Liver (tissue), 9 donors: ENCODE results near the gene ILF2. TPM values are rescaled to one million over a fixed set of nuclear protein-coding genes. Genes with fewer than 3 reads are reported as not detected.

ENCODE experiments used
- DNase-seq: peaks from one replicate; pipeline ENCODE4 v3.0.0-alpha.2; 2017; ENCODE audit warnings: low spot score
- H3K27ac ChIP-seq, 2 donors: one replicate each; pipeline ENCODE4 v1.7.0; 2013; ENCODE audit warnings: inconsistent platforms in 2 of 2, low read length in 2 of 2, control low read depth in 1 of 2, low read depth in 1 of 2, mild to moderate bottlenecking in 1 of 2
- H3K27me3 ChIP-seq, 4 donors: one replicate each; pipeline versions ENCODE4 v1.6.1 to v1.7.0; 2013; ENCODE audit warnings: low read length in 3 of 4, inconsistent platforms in 1 of 4, mild to moderate bottlenecking in 1 of 4, moderate library complexity in 1 of 4; ENCODE audit not compliant: control insufficient read depth in 4 of 4, insufficient read depth in 4 of 4
- H3K36me3 ChIP-seq, 4 donors: one replicate each; pipeline versions ENCODE4 v1.6.1 to v1.7.0; 2013; ENCODE audit warnings: low read length in 3 of 4, mild to moderate bottlenecking in 3 of 4, low read depth in 1 of 4, moderate library complexity in 1 of 4; ENCODE audit not compliant: control insufficient read depth in 4 of 4, insufficient read depth in 3 of 4
- H3K4me1 ChIP-seq, 4 donors: one replicate each; pipeline versions ENCODE4 v1.6.1 to v1.7.0; 2013; ENCODE audit warnings: low read length in 3 of 4, mild to moderate bottlenecking in 3 of 4, moderate library complexity in 1 of 4; ENCODE audit not compliant: control insufficient read depth in 4 of 4, insufficient read depth in 4 of 4
- H3K4me3 ChIP-seq, 3 donors: one replicate each; pipeline versions ENCODE4 v1.6.1 to v1.7.0; 2013; ENCODE audit warnings: low read length in 3 of 3, control low read depth in 1 of 3, low read depth in 1 of 3, mild to moderate bottlenecking in 1 of 3
- H3K9ac ChIP-seq, 2 donors: one replicate each; pipeline ENCODE4 v1.7.0; 2013; ENCODE audit warnings: low read length in 2 of 2, mild to moderate bottlenecking in 2 of 2, moderate library complexity in 2 of 2, control low read depth in 1 of 2, low read depth in 1 of 2
- H3K9me3 ChIP-seq, 4 donors: one replicate each; pipeline versions ENCODE4 v1.6.1 to v1.7.0; 2013; ENCODE audit warnings: low read length in 3 of 4; ENCODE audit not compliant: control insufficient read depth in 4 of 4
- EGR1 ChIP-seq, 2 donors: IDR thresholded peaks; 2 replicates each; pipeline ENCODE4 v1.6.1; 2016 to 2018; ENCODE audit warnings: antibody characterized with exemption in 2 of 2, low read depth in 2 of 2
- FOXA2 ChIP-seq: IDR thresholded peaks from 2 replicates; pipeline ENCODE4 v1.6.1; 2016; ENCODE audit warnings: antibody characterized with exemption
- GABPA ChIP-seq, 2 donors: IDR thresholded peaks in 1 of 2; conservative IDR thresholded peaks in 1 of 2; 2 replicates each; pipeline ENCODE4 v1.6.1; 2016; ENCODE audit warnings: antibody characterized with exemption in 2 of 2, mild to moderate bottlenecking in 1 of 2, moderate library complexity in 1 of 2
- HNF4A ChIP-seq, 2 donors: conservative IDR thresholded peaks; 2 replicates each; pipeline ENCODE4 v1.6.1; 2016; ENCODE audit warnings: antibody characterized with exemption in 2 of 2, mild to moderate bottlenecking in 2 of 2
- HNF4G ChIP-seq: IDR thresholded peaks from 2 replicates; pipeline ENCODE4 v1.6.1; 2016; ENCODE audit warnings: antibody characterized with exemption
- JUND ChIP-seq, 2 donors: IDR thresholded peaks; 2 replicates each; pipeline ENCODE4 v1.6.1; 2016; ENCODE audit warnings: antibody characterized with exemption in 2 of 2
- NR2F2 ChIP-seq: IDR thresholded peaks from 2 replicates; pipeline ENCODE4 v1.6.1; 2016; ENCODE audit warnings: antibody characterized with exemption
- RAD21 ChIP-seq, 2 donors: IDR thresholded peaks; 2 replicates each; pipeline ENCODE4 v1.6.1; 2016; ENCODE audit warnings: antibody characterized with exemption in 2 of 2, mild to moderate bottlenecking in 2 of 2
- RXRA ChIP-seq, 2 donors: IDR thresholded peaks; 2 replicates each; pipeline ENCODE4 v1.6.1; 2017 to 2018; ENCODE audit warnings: antibody characterized with exemption in 2 of 2, mild to moderate bottlenecking in 1 of 2
- SP1 ChIP-seq: IDR thresholded peaks from 2 replicates; pipeline ENCODE4 v1.6.1; 2018; ENCODE audit warnings: antibody characterized with exemption, mild to moderate bottlenecking
- TAF1 ChIP-seq: conservative IDR thresholded peaks from 2 replicates; pipeline ENCODE4 v1.6.1; 2016; ENCODE audit warnings: antibody characterized with exemption, mild to moderate bottlenecking
- YY1 ChIP-seq: IDR thresholded peaks from 2 replicates; pipeline ENCODE4 v1.6.1; 2016; ENCODE audit warnings: antibody characterized with exemption, mild to moderate bottlenecking
- WGBS: extraction: QIAGEN DNeasy Blood & Tissue Kit; methylation state at CpG from one replicate; pipeline ENCODE4 v1.1.7; 2013; 5-methylcytosine and 5-hydroxymethylcytosine counted together
- polyA plus RNA-seq, 2 donors: library from polyadenylated mRNA; stranded (reverse) in 1 of 2; unstranded in 1 of 2; fragments of 200-250 nt in 1 of 2; fragments of >200 nt in 1 of 2; fragmentation: Nextera tagmentation in 1 of 2; extraction: Ambion mirVana in 1 of 2; gene quantifications; one replicate each; pipeline versions ENCODE4 v1.2.1 to v1.2.3, GENCODE V29; 2013 to 2015
- total RNA-seq, 2 donors: library from RNA; depleted of rRNA; stranded (reverse); fragments of >200 nt; gene quantifications; one replicate each; pipeline ENCODE4 v1.2.3, GENCODE V29; 2014
- TF ChIP-seq, protein P1 (sequence below): fragments of 150-350 bp; IDR thresholded peaks from 2 replicates; pipeline ENCODE4 v1.5.1; 2017; ENCODE audit warnings: improper control_type of control experiment, low read depth, low read length; ENCODE audit not compliant: missing input control
- TF ChIP-seq, protein P2 (sequence below): IDR thresholded peaks from 2 replicates; pipeline ENCODE4 v1.6.1; 2016; ENCODE audit warnings: antibody characterized with exemption
- TF ChIP-seq, protein P3 (sequence below): IDR thresholded peaks from 2 replicates; pipeline ENCODE4 v1.6.1; 2016; ENCODE audit warnings: antibody characterized with exemption, mild to moderate bottlenecking
- TF ChIP-seq, protein P4 (sequence below): IDR thresholded peaks from 2 replicates; pipeline ENCODE4 v1.6.1; 2016; ENCODE audit warnings: antibody characterized with exemption
- TF ChIP-seq, protein P5 (sequence below): IDR thresholded peaks from 2 replicates; pipeline ENCODE4 v1.6.1; 2016; ENCODE audit warnings: antibody characterized with exemption
- donor health status: healthy.
- donor health status: healthy.
- donor health status: healthy.
- donor health status: healthy.
- donor health status: healthy.

Gene ILF2
- total and polyA plus RNA-seq, 4 donors: 28.7 to 84.2 (median 51.5) TPM

DNA sequence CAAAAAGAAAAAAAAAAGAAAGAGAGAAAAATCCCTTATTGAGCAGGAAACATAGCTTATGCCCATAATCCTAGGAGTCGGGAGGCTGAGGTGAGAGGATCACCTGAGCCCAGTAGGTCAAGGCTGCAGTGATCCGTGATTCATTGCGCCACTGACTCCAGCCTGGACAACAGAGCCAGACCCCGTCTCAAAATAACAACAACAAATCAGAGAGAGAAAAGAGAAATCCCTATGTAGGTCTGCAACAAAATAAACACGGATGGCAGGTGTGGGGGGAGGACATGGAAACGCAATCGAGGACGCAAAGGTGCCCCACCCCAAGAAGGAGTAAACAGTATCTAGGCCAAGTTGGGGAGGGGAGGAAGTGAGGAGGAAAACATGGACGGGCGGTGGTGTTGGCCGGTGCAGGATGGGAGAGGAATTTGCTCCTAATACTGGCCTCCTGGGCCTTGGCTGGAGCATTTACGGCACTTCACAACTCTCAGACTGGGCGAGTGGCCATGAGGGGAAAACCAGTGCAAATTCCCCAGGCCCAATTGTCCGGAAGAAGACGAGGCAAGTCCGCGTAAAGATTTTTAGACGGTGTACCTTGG, 37.5 kb downstream of the ILF2 start:
- H3K36me3 ChIP-seq: peaks cover 7 to 19% (median 16%) of the 10 kb centered on the region in 4 donors
- DNase-seq: no peak
- H3K9ac ChIP-seq: peak overlapping the region in 1 of 2 donors; percentile 26
- no peak overlapping the region for H3K4me3 ChIP-seq
- H3K9me3 ChIP-seq: no peaks in the 10 kb centered on the region
- H3K27ac ChIP-seq: peak overlapping the region; percentile 98 to 99
- H3K4me1 ChIP-seq: peaks cover 13 to 30% (median 18%) of the 10 kb centered on the region in 4 donors
- H3K27me3 ChIP-seq: no peaks in the 10 kb centered on the region
- 51% methylated on average over 18 of the region's 18 CpGs for WGBS
- TF ChIP-seq NR2F2 (no peak), GABPA (IDR thresholded peaks at IDR 0.05 in 1 of 2, conservative IDR thresholded peaks at IDR 0.05 in 1 of 2) (no peak), JUND (IDR thresholded peaks at IDR 0.05) (no peak), HNF4A (conservative IDR thresholded peaks at IDR 0.05) (no peak), FOXA2 (no peak), EGR1 (IDR thresholded peaks at IDR 0.05; ENCODE audit: low read depth in 2 of 2) (no peak), RXRA (IDR thresholded peaks at IDR 0.05) (no peak), HNF4G (no peak), YY1 (no peak), RAD21 (IDR thresholded peaks at IDR 0.05) (no peak), SP1 (no peak), TAF1 (no peak)
- TF ChIP-seq, protein P1, sequence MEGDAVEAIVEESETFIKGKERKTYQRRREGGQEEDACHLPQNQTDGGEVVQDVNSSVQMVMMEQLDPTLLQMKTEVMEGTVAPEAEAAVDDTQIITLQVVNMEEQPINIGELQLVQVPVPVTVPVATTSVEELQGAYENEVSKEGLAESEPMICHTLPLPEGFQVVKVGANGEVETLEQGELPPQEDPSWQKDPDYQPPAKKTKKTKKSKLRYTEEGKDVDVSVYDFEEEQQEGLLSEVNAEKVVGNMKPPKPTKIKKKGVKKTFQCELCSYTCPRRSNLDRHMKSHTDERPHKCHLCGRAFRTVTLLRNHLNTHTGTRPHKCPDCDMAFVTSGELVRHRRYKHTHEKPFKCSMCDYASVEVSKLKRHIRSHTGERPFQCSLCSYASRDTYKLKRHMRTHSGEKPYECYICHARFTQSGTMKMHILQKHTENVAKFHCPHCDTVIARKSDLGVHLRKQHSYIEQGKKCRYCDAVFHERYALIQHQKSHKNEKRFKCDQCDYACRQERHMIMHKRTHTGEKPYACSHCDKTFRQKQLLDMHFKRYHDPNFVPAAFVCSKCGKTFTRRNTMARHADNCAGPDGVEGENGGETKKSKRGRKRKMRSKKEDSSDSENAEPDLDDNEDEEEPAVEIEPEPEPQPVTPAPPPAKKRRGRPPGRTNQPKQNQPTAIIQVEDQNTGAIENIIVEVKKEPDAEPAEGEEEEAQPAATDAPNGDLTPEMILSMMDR: no peak
- TF ChIP-seq, protein P2, sequence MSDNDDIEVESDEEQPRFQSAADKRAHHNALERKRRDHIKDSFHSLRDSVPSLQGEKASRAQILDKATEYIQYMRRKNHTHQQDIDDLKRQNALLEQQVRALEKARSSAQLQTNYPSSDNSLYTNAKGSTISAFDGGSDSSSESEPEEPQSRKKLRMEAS: no peak
- TF ChIP-seq, protein P3, sequence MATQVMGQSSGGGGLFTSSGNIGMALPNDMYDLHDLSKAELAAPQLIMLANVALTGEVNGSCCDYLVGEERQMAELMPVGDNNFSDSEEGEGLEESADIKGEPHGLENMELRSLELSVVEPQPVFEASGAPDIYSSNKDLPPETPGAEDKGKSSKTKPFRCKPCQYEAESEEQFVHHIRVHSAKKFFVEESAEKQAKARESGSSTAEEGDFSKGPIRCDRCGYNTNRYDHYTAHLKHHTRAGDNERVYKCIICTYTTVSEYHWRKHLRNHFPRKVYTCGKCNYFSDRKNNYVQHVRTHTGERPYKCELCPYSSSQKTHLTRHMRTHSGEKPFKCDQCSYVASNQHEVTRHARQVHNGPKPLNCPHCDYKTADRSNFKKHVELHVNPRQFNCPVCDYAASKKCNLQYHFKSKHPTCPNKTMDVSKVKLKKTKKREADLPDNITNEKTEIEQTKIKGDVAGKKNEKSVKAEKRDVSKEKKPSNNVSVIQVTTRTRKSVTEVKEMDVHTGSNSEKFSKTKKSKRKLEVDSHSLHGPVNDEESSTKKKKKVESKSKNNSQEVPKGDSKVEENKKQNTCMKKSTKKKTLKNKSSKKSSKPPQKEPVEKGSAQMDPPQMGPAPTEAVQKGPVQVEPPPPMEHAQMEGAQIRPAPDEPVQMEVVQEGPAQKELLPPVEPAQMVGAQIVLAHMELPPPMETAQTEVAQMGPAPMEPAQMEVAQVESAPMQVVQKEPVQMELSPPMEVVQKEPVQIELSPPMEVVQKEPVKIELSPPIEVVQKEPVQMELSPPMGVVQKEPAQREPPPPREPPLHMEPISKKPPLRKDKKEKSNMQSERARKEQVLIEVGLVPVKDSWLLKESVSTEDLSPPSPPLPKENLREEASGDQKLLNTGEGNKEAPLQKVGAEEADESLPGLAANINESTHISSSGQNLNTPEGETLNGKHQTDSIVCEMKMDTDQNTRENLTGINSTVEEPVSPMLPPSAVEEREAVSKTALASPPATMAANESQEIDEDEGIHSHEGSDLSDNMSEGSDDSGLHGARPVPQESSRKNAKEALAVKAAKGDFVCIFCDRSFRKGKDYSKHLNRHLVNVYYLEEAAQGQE: no peak
- TF ChIP-seq, protein P4, sequence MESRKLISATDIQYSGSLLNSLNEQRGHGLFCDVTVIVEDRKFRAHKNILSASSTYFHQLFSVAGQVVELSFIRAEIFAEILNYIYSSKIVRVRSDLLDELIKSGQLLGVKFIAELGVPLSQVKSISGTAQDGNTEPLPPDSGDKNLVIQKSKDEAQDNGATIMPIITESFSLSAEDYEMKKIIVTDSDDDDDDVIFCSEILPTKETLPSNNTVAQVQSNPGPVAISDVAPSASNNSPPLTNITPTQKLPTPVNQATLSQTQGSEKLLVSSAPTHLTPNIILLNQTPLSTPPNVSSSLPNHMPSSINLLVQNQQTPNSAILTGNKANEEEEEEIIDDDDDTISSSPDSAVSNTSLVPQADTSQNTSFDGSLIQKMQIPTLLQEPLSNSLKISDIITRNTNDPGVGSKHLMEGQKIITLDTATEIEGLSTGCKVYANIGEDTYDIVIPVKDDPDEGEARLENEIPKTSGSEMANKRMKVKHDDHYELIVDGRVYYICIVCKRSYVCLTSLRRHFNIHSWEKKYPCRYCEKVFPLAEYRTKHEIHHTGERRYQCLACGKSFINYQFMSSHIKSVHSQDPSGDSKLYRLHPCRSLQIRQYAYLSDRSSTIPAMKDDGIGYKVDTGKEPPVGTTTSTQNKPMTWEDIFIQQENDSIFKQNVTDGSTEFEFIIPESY: no peak
- TF ChIP-seq, protein P5, sequence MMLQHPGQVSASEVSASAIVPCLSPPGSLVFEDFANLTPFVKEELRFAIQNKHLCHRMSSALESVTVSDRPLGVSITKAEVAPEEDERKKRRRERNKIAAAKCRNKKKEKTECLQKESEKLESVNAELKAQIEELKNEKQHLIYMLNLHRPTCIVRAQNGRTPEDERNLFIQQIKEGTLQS: no peak
